GM06990 (cell line): Measurements from ENCODE around the gene RFPL2.

Experiments
- DNase-seq: peaks from one replicate; pipeline ENCODE4 v3.0.0-alpha.2; 2011; ENCODE audit not compliant: insufficient read length; ENCODE audit errors: extremely low read depth
- H3K27me3 ChIP-seq: replicated peaks from 2 replicates; pipeline ENCODE4 v1.6.0; 2011; ENCODE audit warnings: low read length; ENCODE audit not compliant: control insufficient read depth, insufficient read depth
- H3K36me3 ChIP-seq: 2 replicates; pipeline ENCODE4 v1.5.1; 2011; ENCODE audit warnings: low read length; ENCODE audit not compliant: control insufficient read depth, insufficient read depth
- H3K4me3 ChIP-seq: replicated peaks from 2 replicates; pipeline ENCODE4 v1.5.1; 2011; ENCODE audit warnings: low read depth, mild to moderate bottlenecking, control low read depth, low read length
- TF ChIP-seq, protein P1 (sequence below): IDR thresholded peaks from 2 replicates; pipeline ENCODE4 v1.5.1; 2011; ENCODE audit warnings: low read length, control low read depth, mild to moderate bottlenecking, inconsistent platforms; ENCODE audit not compliant: insufficient read depth, poor library complexity, severe bottlenecking

Gene RFPL2

DNA sequence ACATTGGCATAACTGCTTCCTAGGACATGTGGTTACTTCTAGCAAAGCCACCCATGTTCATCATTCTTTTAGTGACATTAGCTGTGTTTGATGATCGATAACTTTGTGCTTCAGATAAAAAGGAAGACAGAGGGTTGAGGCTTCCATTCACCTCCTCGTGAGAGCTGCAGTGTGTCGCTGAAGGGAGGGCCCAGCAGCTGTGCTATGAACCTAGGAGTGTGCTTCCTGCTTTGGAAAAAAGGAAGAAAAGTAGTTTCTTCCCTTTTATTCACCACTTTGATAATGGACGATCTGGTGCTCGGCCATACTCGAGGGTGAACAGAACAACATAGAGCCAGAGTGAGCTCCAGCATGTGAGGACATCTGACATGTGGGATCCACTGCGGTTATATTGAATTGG, 6.1 kb upstream of the RFPL2 start:
- H3K4me3 ChIP-seq: no peak overlapping the region
- no peaks in the 10 kb centered on the region for H3K27me3 ChIP-seq
- TF ChIP-seq, protein P1, sequence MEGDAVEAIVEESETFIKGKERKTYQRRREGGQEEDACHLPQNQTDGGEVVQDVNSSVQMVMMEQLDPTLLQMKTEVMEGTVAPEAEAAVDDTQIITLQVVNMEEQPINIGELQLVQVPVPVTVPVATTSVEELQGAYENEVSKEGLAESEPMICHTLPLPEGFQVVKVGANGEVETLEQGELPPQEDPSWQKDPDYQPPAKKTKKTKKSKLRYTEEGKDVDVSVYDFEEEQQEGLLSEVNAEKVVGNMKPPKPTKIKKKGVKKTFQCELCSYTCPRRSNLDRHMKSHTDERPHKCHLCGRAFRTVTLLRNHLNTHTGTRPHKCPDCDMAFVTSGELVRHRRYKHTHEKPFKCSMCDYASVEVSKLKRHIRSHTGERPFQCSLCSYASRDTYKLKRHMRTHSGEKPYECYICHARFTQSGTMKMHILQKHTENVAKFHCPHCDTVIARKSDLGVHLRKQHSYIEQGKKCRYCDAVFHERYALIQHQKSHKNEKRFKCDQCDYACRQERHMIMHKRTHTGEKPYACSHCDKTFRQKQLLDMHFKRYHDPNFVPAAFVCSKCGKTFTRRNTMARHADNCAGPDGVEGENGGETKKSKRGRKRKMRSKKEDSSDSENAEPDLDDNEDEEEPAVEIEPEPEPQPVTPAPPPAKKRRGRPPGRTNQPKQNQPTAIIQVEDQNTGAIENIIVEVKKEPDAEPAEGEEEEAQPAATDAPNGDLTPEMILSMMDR: no peak
- no peaks in the 10 kb centered on the region for H3K36me3 ChIP-seq
- no peak for DNase-seq

DNA sequence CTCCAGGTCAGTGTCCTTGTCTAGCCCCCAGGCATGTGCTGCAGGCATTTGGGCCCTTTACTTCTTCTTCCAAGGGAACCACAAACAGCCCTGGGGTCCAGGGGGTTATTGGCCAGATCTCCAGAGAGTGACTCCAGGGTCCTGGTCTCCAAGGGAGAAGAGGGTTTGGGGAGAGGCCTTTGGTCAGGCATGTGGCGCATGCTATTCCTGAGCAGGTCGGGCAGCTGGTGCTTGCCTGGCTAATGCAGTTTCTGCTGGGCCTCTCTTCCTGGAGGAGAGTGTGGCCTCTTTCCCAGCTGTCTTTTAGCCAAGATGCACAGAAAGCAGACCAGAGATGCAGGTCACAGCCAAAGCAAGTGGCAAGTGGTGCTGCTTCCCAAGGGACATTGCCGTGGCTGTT, 3.8 kb upstream of the RFPL2 start:
- H3K27me3 ChIP-seq: no peaks in the 10 kb centered on the region
- H3K4me3 ChIP-seq: no peak overlapping the region
- no peak for DNase-seq
- no peaks in the 10 kb centered on the region for H3K36me3 ChIP-seq
- TF ChIP-seq, protein P1: no peak

DNA sequence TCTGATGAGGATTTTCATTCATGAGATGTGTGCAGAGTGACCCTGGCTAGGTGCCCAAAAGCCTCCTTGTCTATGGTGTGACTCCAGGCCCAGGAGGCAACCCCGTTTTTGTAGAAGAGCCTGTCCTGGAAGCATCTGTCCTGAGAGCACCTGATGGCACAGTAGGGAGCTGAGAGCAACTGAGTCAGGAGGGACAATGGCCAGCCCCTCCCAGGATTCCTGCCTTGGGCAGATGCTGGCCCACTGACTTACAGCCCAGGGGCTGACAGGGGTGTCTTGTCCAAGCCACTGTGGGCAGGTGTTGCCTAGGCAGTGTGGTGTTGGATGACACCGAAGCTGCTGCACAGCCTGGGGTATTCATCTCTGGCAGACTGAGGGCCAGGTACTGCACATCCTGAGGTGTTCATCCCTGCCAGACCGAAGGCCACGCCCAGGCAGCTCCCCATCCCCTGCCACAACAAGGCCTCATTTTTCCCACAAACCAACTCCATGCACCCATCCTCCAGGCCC, 3.2 kb upstream of the RFPL2 start:
- no peaks in the 10 kb centered on the region for H3K36me3 ChIP-seq
- TF ChIP-seq, protein P1: no peak
- no peaks in the 10 kb centered on the region; the same call in 1 of the 2 replicates for H3K27me3 ChIP-seq
- H3K4me3 ChIP-seq: no peak overlapping the region
- no peak for DNase-seq

DNA sequence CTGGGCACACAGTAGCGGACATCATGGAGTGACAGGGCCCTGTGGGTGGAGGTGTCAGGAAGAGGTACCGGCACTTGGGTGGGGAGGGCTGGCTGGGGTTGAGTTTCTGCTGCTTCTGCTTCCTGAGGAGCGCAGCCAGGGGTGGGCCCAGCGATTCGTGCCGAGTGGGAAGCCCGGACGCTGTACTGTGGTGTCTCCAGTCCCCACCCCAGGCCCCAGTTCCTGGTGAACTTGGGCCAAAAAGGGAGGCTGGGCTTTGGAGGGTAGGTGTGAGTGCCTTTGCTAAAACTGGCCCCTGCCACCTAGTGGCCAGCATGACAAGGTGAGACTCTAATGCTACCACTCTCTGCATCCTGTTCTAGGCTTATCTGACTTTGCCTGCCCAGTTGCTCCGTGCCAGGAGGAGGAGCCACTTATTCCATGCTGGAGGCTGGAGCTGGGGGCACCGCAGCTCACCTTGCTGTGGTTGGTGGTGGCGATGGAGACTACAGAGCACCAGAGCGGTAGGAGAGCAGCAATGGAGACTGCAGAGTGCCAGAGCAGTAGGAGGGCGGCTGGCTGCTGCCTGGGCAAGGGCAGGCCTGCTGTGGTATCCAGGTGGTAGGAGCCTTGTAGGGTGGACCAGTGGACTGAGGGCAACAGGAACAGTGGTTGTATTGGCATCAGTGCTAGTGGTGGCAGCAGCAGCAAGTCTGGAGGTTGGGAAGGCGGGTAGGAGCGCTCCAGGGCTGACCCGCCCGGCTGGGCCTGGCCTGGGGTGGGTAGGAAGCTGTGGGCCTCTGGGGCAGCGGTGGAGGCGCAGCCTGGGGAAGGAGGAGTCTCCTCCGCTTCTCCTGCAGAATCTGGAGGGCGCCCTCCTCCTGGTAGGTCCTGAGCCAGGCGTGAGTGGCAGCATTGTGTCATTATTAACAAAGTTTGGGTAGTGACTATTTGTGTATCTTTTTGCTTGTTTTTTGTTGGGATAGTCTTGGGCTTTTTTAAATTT, 2.2 kb upstream of the RFPL2 start:
- H3K27me3 ChIP-seq: no peaks in the 10 kb centered on the region; the same call in 1 of the 2 replicates
- no peak overlapping the region for H3K4me3 ChIP-seq
- TF ChIP-seq, protein P1: peak; percentile 83
- no peak for DNase-seq
- H3K36me3 ChIP-seq: no peaks in the 10 kb centered on the region

DNA sequence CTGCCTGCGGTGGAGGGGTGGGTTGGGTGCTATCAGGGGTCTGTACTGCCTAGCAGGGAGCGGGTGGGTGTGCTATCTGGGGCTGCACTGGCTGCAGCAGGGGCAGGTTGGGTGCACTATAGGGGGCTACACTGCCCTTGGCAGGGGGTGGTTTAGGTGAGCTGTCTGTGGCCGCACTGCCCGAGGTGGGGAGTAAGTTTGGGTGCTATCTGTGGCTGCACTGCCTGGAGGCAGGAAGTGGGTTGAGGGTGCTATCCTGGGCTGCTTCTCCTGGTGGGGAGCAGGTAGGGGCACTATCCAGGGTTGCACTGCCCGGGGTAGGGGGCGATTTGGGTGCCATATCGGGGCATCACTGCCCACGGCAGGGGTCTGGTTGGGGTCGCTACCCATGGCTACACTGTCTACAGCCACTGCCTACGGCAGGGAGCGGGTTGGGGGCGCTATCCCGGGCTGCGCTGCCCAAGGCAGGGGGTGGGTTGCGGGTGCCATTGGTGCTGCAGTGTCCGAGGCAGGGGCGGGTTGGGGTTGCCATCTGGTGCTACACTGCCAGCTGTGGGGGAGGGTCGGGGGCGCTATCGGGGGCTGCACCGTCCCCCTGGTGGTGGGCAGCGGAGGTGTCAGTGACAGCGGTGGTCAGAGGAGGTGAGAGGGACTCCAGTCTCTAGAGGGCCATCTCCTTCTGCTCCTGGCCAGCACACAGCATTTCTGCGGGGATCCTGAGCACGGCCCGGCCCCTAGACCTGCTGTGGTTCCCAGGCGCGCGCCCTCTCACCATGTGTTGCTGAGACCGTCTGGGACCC, 1.3 kb upstream of the RFPL2 start:
- TF ChIP-seq, protein P1: no peak
- H3K27me3 ChIP-seq: no peaks in the 10 kb centered on the region; the same call in 1 of the 2 replicates
- no peak overlapping the region for H3K4me3 ChIP-seq
- H3K36me3 ChIP-seq: no peaks in the 10 kb centered on the region
- no peak for DNase-seq
